GM12878 (cell line): ENCODE measurements around the gene STEAP3. TPM values are rescaled to one million over a fixed set of nuclear protein-coding genes. Genes with fewer than 3 reads are reported as not detected.

Experiments used
- ATAC-seq: fragments of 200-7000 bp; cut with Tn5 transposase; 3 replicates; pipeline ENCODE4 v1.9.1; 2020; ENCODE audit warnings: mild to moderate bottlenecking, moderate library complexity
- BruUV-seq: library from RNA; stranded (reverse); fragments of 400-500 nt; replicated peaks from 2 replicates; lab custom pipeline; 2021; lab: Mats Ljungman, UMichigan
- CTCF ChIA-PET: fragments of 300-600 bp; sonication (Branson Sonifier 250); formaldehyde crosslinking; extraction: SDS; loops from one replicate; lab custom pipeline; 2021; ENCODE audit warnings: inconsistent platforms; lab: Yijun Ruan, JAX
- POLR2A ChIA-PET: fragments of 350-600 bp; formaldehyde crosslinking; extraction: SDS; loops from one replicate; lab custom pipeline; 2021; ENCODE audit warnings: inconsistent platforms; lab: Charles Lee
- RAD21 ChIA-PET: fragments of 300-600 bp; sonication (Branson Sonifier 250); formaldehyde crosslinking; loops from one replicate; lab custom pipeline; 2023; ENCODE audit warnings: antibody characterized with exemption; ENCODE audit not compliant: unreplicated experiment; lab: Charles Lee
- SMC1A ChIA-PET: fragments of 300-600 bp; sonication (Branson Sonifier 250); formaldehyde crosslinking; loops from one replicate; lab custom pipeline; 2023; ENCODE audit not compliant: unreplicated experiment, uncharacterized antibody; lab: Charles Lee
- DNase-seq: peaks from one replicate; pipeline ENCODE4 v3.0.0-alpha.2; 2011; ENCODE audit warnings: low read depth, low spot score
- FAIRE-seq: peaks from 3 replicates; lab custom pipeline; 2011; peaks lifted over from hg19 to GRCh38; lab: Jason Lieb, UNC
- H2AFZ ChIP-seq: 2 replicates; pipeline ENCODE4 v1.6.0; 2011; ENCODE audit warnings: low read depth, low read length, control low read depth; ENCODE audit not compliant: control insufficient read depth
- H3K27ac ChIP-seq: 2 replicates; pipeline ENCODE4 v1.5.1; 2011; ENCODE audit warnings: control low read depth; ENCODE audit not compliant: control insufficient read depth, insufficient read depth
- H3K27me3 ChIP-seq, 2 experiments: replicated peaks in 1 of 2; 2 replicates each; pipeline versions ENCODE4 v1.6.0 to v1.6.1; 2011; ENCODE audit warnings: low read length in 1 of 2; ENCODE audit not compliant: control insufficient read depth in 2 of 2, insufficient read depth in 2 of 2
- H3K36me3 ChIP-seq, 2 experiments: 2 replicates each; pipeline ENCODE4 v1.5.1; 2011; ENCODE audit warnings: low read length in 1 of 2; ENCODE audit not compliant: control insufficient read depth in 2 of 2, insufficient read depth in 2 of 2
- H3K4me1 ChIP-seq: 2 replicates; pipeline ENCODE4 v1.6.1; 2011; ENCODE audit warnings: mild to moderate bottlenecking, low read length, moderate library complexity, mixed read lengths; ENCODE audit not compliant: control insufficient read depth, insufficient read depth
- H3K4me2 ChIP-seq: 2 replicates; pipeline ENCODE4 v1.6.0; 2011; ENCODE audit warnings: control low read depth; ENCODE audit not compliant: control insufficient read depth, insufficient read depth
- H3K4me3 ChIP-seq: fragments of 200-600 bp; sonication (generic); 2 replicates; pipeline ENCODE4 v1.5.1; 2016
- H3K79me2 ChIP-seq: 2 replicates; pipeline ENCODE4 v1.6.0; 2011; ENCODE audit warnings: low read length; ENCODE audit not compliant: control insufficient read depth, insufficient read depth
- H3K9ac ChIP-seq: 2 replicates; pipeline ENCODE4 v1.8.0; 2011; ENCODE audit warnings: low read length, control low read depth, mixed read lengths; ENCODE audit not compliant: control insufficient read depth, insufficient read depth
- H3K9me3 ChIP-seq: replicated peaks from 3 replicates; pipeline ENCODE4 v1.5.1; 2011; ENCODE audit warnings: mild to moderate bottlenecking, low read length; ENCODE audit not compliant: control insufficient read depth, insufficient read depth
- H4K20me1 ChIP-seq: 2 replicates; pipeline ENCODE4 v1.6.0; 2011; ENCODE audit not compliant: control insufficient read depth, insufficient read depth
- BMI1 ChIP-seq: fragments of 450-650 bp; IDR thresholded peaks from 2 replicates; pipeline ENCODE4 v1.6.1; 2016; ENCODE audit warnings: mild to moderate bottlenecking, moderate library complexity, borderline replicate concordance
- CHD4 ChIP-seq: fragments of 200-600 bp; sonication (generic); IDR thresholded peaks from 2 replicates; pipeline ENCODE4 v1.6.1; 2016; ENCODE audit warnings: mild to moderate bottlenecking
- IKZF2 ChIP-seq, 2 experiments: fragments of 450-650 bp; IDR thresholded peaks; 2 replicates each; pipeline ENCODE4 v1.6.1; 2017; ENCODE audit warnings: mild to moderate bottlenecking in 2 of 2, moderate library complexity in 2 of 2
- KLF5 ChIP-seq: fragments of 450-650 bp; IDR thresholded peaks from 2 replicates; pipeline ENCODE4 v1.6.1; 2014; ENCODE audit warnings: mild to moderate bottlenecking; ENCODE audit not compliant: partially characterized antibody
- MYC ChIP-seq: IDR thresholded peaks from 2 replicates; pipeline ENCODE4 v1.6.1; 2011; ENCODE audit warnings: mild to moderate bottlenecking, low read length, moderate library complexity, inconsistent platforms; ENCODE audit not compliant: insufficient read depth, insufficient replicate concordance, insufficient read length, severe bottlenecking
- NBN ChIP-seq: fragments of 450-650 bp; IDR thresholded peaks from 2 replicates; pipeline ENCODE4 v1.6.1; 2016
- NFYA ChIP-seq: IDR thresholded peaks from 2 replicates; pipeline ENCODE4 v1.6.1; 2011; ENCODE audit warnings: low read depth, mild to moderate bottlenecking, low read length, improper control_type of control experiment, borderline replicate concordance
- SMAD1 ChIP-seq: fragments of 450-650 bp; IDR thresholded peaks from 2 replicates; pipeline ENCODE4 v1.6.1; 2018; ENCODE audit warnings: mild to moderate bottlenecking, low read depth; ENCODE audit not compliant: partially characterized antibody
- SPI1 ChIP-seq: IDR thresholded peaks from 2 replicates; pipeline ENCODE4 v1.6.1; 2011; ENCODE audit warnings: low read depth, mild to moderate bottlenecking, low read length, moderate library complexity, borderline replicate concordance; ENCODE audit not compliant: insufficient read depth
- SUZ12 ChIP-seq: fragments of 200-600 bp; sonication (generic); IDR thresholded peaks from one replicate; pipeline ENCODE4 v1.6.1; 2018; ENCODE audit warnings: antibody characterized with exemption, mild to moderate bottlenecking; ENCODE audit not compliant: unreplicated experiment
- ZNF207 ChIP-seq: fragments of 450-650 bp; IDR thresholded peaks from 2 replicates; pipeline ENCODE4 v1.6.1; 2014; ENCODE audit warnings: antibody characterized with exemption, mild to moderate bottlenecking, borderline replicate concordance
- WGBS: methylation state at CpG from one replicate; pipeline ENCODE4 v1.1.6; 2016; ENCODE audit warnings: low lambda C conversion rate; ENCODE audit not compliant: insufficient replicate concordance, insufficient coverage; ENCODE audit errors: missing lambda C conversion rate; 5-methylcytosine and 5-hydroxymethylcytosine counted together
- in situ Hi-C: fragments of 300-500 bp; cut with MboI; formaldehyde crosslinking; loops from 9 replicates; pipeline ENCODE4 v1.14.3; 2018; ENCODE audit warnings: mixed read lengths
- intact Hi-C: fragments of 100-400 bp; cut with micrococcal nuclease; formaldehyde crosslinking; loops from one replicate; pipeline ENCODE4 v1.14.2; 2022; ENCODE audit not compliant: unreplicated experiment
- polyA plus RNA-seq, 11 experiments: library from polyadenylated mRNA; depleted of rRNA in 4 of 11; unstranded in 6 of 11; stranded (reverse) in 5 of 11; fragments of >200 nt; fragmentation: Nextera tagmentation in 4 of 11; fragmentation: Illumina TruSeq in 1 of 11; extraction: Ambion mirVana in 4 of 11; extraction: Trizol in 1 of 11; gene quantifications; 1 replicate in 1 of 11; 2 replicates in 10 of 11; pipeline versions ENCODE4 v1.2.1 to v1.2.3, GENCODE V29; 2011 to 2016; ENCODE audit warnings: inconsistent platforms in 2 of 11, missing spikeins in 2 of 11, low read depth in 1 of 11
- total RNA-seq, 4 experiments: library from RNA; depleted of rRNA in 3 of 4; stranded (reverse); fragments of >200 nt in 3 of 4; fragmentation: Illumina TruSeq in 1 of 4; extraction: Trizol in 1 of 4; gene quantifications; 2 replicates each; pipeline versions ENCODE4 v1.2.1 to v1.2.3, GENCODE V29; 2013 to 2021
- TF ChIP-seq, protein P1 (sequence below): IDR thresholded peaks from 2 replicates; pipeline ENCODE4 v1.6.1; 2012; ENCODE audit warnings: improper control_type of control experiment, low read depth, low read length; ENCODE audit not compliant: insufficient replicate concordance
- TF ChIP-seq, protein P2 (sequence below): fragments of 450-650 bp; IDR thresholded peaks from 2 replicates; pipeline ENCODE4 v1.6.1; 2016; ENCODE audit warnings: mild to moderate bottlenecking, moderate library complexity, borderline replicate concordance

Gene STEAP3
- total and polyA plus RNA-seq, 10 of the 15 experiments (the other 5 are each of a cell fraction or from before 2014, with no cell fraction given) = 0.42 to 8.3 (median 4.8) TPM

DNA sequence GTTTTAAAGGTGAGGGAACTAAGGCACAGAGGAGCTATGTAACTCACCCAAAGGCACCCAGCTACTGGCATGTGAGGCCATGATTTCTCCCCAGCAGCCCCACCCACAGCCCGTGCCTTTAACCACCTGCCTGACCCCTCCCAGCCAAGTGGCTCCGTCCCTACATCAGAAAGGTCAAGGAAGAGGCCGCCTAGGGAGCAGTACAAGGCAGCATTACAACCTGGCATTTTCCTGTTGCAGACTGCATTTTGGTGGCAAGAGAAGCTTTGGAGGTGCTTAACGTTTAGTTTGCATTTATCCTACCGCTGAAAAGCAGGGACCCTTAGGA lies 17.5 kb downstream of the STEAP3 start (continued):
- TF ChIP-seq SMAD1 (no peak), SUZ12 (no peak), BMI1 (no peak), KLF5 (no peak), NBN (no peak), ZNF207 (no peak), SPI1 (no peak)

DNA sequence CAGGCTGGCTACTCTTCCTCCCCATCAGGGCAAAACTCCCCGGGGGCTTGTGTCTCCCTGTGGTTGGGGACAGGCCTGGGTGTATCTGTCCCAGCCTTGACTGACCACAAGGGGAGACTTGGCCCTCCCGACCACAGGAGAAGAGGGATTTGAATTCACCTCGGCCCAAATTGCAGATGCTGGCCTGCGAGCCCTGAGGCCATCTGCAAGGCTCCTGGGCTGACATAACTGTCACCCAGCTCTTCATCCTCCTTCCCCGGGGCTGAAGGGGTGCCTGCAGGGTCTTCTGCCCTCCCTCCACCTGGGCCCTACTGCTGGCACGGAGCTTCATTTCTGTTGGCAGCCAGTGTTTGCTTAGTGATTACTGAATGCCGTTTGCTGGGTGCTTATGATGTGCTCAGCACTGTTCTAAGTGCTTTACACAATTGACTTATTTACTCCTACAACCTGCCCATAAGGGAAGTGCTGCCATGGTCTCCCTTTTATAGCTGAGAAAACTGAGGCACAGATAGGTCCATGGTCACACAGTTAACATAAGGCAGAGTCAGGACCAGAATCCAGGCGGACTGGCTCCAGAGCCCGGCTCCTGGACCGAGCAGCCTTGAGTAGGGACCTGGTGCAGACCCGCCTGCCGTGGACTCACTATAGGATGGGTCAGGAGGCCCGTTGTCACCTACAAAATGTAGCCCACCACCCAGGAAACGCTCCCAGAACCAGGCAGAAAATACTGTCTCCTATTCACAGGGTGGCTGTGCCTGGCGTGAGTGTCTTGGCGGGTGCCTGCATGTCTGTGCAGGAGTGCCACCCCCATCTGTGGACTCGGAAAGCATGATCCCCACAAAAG lies 18.9 kb downstream of the STEAP3 start:
- no peak for FAIRE-seq
- POLR2A ChIA-PET = no interaction called here
- no TSS peak for BruUV-seq
- TF ChIP-seq CHD4 (no peak), IKZF2 (IDR thresholded peaks at IDR 0.05) (no peak), NFYA (no peak), MYC (no peak)
- TF ChIP-seq, protein P1, sequence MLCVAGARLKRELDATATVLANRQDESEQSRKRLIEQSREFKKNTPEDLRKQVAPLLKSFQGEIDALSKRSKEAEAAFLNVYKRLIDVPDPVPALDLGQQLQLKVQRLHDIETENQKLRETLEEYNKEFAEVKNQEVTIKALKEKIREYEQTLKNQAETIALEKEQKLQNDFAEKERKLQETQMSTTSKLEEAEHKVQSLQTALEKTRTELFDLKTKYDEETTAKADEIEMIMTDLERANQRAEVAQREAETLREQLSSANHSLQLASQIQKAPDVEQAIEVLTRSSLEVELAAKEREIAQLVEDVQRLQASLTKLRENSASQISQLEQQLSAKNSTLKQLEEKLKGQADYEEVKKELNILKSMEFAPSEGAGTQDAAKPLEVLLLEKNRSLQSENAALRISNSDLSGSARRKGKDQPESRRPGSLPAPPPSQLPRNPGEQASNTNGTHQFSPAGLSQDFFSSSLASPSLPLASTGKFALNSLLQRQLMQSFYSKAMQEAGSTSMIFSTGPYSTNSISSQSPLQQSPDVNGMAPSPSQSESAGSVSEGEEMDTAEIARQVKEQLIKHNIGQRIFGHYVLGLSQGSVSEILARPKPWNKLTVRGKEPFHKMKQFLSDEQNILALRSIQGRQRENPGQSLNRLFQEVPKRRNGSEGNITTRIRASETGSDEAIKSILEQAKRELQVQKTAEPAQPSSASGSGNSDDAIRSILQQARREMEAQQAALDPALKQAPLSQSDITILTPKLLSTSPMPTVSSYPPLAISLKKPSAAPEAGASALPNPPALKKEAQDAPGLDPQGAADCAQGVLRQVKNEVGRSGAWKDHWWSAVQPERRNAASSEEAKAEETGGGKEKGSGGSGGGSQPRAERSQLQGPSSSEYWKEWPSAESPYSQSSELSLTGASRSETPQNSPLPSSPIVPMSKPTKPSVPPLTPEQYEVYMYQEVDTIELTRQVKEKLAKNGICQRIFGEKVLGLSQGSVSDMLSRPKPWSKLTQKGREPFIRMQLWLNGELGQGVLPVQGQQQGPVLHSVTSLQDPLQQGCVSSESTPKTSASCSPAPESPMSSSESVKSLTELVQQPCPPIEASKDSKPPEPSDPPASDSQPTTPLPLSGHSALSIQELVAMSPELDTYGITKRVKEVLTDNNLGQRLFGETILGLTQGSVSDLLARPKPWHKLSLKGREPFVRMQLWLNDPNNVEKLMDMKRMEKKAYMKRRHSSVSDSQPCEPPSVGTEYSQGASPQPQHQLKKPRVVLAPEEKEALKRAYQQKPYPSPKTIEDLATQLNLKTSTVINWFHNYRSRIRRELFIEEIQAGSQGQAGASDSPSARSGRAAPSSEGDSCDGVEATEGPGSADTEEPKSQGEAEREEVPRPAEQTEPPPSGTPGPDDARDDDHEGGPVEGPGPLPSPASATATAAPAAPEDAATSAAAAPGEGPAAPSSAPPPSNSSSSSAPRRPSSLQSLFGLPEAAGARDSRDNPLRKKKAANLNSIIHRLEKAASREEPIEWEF = no peak
- TF ChIP-seq, protein P2, sequence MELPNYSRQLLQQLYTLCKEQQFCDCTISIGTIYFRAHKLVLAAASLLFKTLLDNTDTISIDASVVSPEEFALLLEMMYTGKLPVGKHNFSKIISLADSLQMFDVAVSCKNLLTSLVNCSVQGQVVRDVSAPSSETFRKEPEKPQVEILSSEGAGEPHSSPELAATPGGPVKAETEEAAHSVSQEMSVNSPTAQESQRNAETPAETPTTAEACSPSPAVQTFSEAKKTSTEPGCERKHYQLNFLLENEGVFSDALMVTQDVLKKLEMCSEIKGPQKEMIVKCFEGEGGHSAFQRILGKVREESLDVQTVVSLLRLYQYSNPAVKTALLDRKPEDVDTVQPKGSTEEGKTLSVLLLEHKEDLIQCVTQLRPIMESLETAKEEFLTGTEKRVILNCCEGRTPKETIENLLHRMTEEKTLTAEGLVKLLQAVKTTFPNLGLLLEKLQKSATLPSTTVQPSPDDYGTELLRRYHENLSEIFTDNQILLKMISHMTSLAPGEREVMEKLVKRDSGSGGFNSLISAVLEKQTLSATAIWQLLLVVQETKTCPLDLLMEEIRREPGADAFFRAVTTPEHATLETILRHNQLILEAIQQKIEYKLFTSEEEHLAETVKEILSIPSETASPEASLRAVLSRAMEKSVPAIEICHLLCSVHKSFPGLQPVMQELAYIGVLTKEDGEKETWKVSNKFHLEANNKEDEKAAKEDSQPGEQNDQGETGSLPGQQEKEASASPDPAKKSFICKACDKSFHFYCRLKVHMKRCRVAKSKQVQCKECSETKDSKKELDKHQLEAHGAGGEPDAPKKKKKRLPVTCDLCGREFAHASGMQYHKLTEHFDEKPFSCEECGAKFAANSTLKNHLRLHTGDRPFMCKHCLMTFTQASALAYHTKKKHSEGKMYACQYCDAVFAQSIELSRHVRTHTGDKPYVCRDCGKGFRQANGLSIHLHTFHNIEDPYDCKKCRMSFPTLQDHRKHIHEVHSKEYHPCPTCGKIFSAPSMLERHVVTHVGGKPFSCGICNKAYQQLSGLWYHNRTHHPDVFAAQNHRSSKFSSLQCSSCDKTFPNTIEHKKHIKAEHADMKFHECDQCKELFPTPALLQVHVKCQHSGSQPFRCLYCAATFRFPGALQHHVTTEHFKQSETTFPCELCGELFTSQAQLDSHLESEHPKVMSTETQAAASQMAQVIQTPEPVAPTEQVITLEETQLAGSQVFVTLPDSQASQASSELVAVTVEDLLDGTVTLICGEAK = no peak

More for the DNA sequence above, 18.9 kb downstream of the STEAP3 start:
- intact Hi-C loops = no loop called here
- Histone ChIP-seq H2AFZ (no peak overlapping the region), H3K4me3 (no peak overlapping the region), H3K36me3 (no peaks in the 10 kb centered on the region; a peak in 1 of 4 replicates), H4K20me1 (no peaks in the 10 kb centered on the region), H3K27ac (no peak overlapping the region), H3K9ac (no peak overlapping the region), H3K27me3 (no peaks in the 10 kb centered on the region), H3K79me2 (no peaks in the 10 kb centered on the region), H3K4me2 (no peak overlapping the region), H3K9me3 (no peaks in the 10 kb centered on the region), H3K4me1 (peaks cover 7% of the 10 kb centered on the region; the same call in 1 of the 2 replicates)
- ATAC-seq (no peak), DNase-seq (no peak)
- ChIA-PET SMC1A (interaction anchor here (1.4 kb wide), 1 partner anchor 9 kb away, joined by 3 read pairs; no protein-coding TSS in a partner anchor), RAD21 (no interaction called here), CTCF (no interaction called here)
- in situ Hi-C loops = no loop called here
- 62% methylated on average over 17 of the region's 17 CpGs for WGBS
